T-helper 1 cell treated with Interleukin-12 subunit alpha and Interleukin-12 subunit beta and Interleukin-4 antibody, amounts not matched to agents 30 ng/mL and 1 ng/mL, for 36 hours (primary cell): ENCODE measurements around the gene HENMT1. TPM values are rescaled to one million over a fixed set of nuclear protein-coding genes. Genes with fewer than 3 reads are reported as not detected.

Experiments
- intact Hi-C: fragments of 100-400 bp; cut with micrococcal nuclease; formaldehyde crosslinking; loops from one replicate; pipeline ENCODE4 v1.15.1; 2024
- total RNA-seq: library from RNA; stranded (reverse); gene quantifications from 2 replicates; pipeline ENCODE4 v1.2.3, GENCODE V29; 2022

The HENMT1 gene
- total RNA-seq, 1 donor from 2014 or later = 22.7 TPM

- intact Hi-C loops = no loop called here
These were observed 24.0 kb downstream of the HENMT1 start for GRCh38 chr1:108636876-108637275.

- intact Hi-C loops = no loop called here
These were observed 26.4 kb downstream of the HENMT1 start for GRCh38 chr1:108634521-108634920.

GRCh38 chr1:108628665-108629064 lies 32.2 kb downstream of the HENMT1 start:
- intact Hi-C loops = no loop called here

GRCh38 chr1:108627951-108628350 lies 32.9 kb downstream of the HENMT1 start:
- intact Hi-C loops = no loop called here

- intact Hi-C loops = no loop called here
These were observed 33.6 kb downstream of the HENMT1 start for GRCh38 chr1:108627256-108627655.

GRCh38 chr1:108624069-108624468 lies 36.8 kb downstream of the HENMT1 start:
- intact Hi-C loops = no loop called here

- intact Hi-C loops = no loop called here
These were observed 43.2 kb downstream of the HENMT1 start for GRCh38 chr1:108617724-108618056.

GRCh38 chr1:108617008-108617723 lies 43.7 kb downstream of the HENMT1 start:
- intact Hi-C loops = no loop called here

- intact Hi-C loops = no loop called here
These were observed 45.3 kb downstream of the HENMT1 start for GRCh38 chr1:108615544-108615943.

GRCh38 chr1:108612496-108612895 lies 48.4 kb downstream of the HENMT1 start:
- intact Hi-C loops = no loop called here

- intact Hi-C loops = no loop called here
These were observed 48.9 kb downstream of the HENMT1 start for GRCh38 chr1:108611984-108612383.

GRCh38 chr1:108610073-108610472 lies 50.8 kb downstream of the HENMT1 start:
- intact Hi-C loops = no loop called here

GRCh38 chr1:108609483-108610049 lies 51.3 kb downstream of the HENMT1 start:
- intact Hi-C loops = no loop called here

- intact Hi-C loops = no loop called here
These were observed 54.4 kb downstream of the HENMT1 start for GRCh38 chr1:108606478-108606877.

- intact Hi-C loops = no loop called here
These were observed 55.3 kb downstream of the HENMT1 start for GRCh38 chr1:108605633-108606032.

GRCh38 chr1:108601708-108602410 lies 59.0 kb downstream of the HENMT1 start:
- intact Hi-C loops = no loop called here

- intact Hi-C loops = no loop called here
These were observed 60.4 kb downstream of the HENMT1 start for GRCh38 chr1:108600504-108600903.

GRCh38 chr1:108598340-108598739 lies 62.6 kb downstream of the HENMT1 start:
- intact Hi-C loops = no loop called here

Other genes starting within 250 kb of the HENMT1 start
- 0.39 and 0.46 TPM in 2 replicates for gene NBPF6, start 210.8 kb downstream of the HENMT1 start, total RNA-seq
- 15.4 and 16.3 TPM in 2 replicates for gene EEIG2, start 101.0 kb downstream of the HENMT1 start, total RNA-seq
- gene PRPF38B, start 31.2 kb upstream of the HENMT1 start, total RNA-seq = 96.1 and 98.0 TPM in 2 replicates
- gene FNDC7, start 51.8 kb upstream of the HENMT1 start, total RNA-seq = 0.12 and 0.17 TPM in 2 replicates
- gene STXBP3, start 85.6 kb upstream of the HENMT1 start, total RNA-seq = 58.4 and 58.6 TPM in 2 replicates
- not detected in 2 replicates for gene AKNAD1, start 196.0 kb upstream of the HENMT1 start, total RNA-seq
- 23.8 and 28.1 TPM in 2 replicates for gene GPSM2, start 215.9 kb upstream of the HENMT1 start, total RNA-seq